ENCODE results near the gene PLXNA2. TPM values are rescaled to one million over a fixed set of nuclear protein-coding genes. Genes with fewer than 3 reads are reported as not detected.
A peak's percentile ranks its signal among the peaks of the same experiment; 100 is the strongest.

The PLXNA2 gene
- total RNA-seq, 1 donor from 2014 or later: 17.7 TPM

- Histone ChIP-seq H3K36me3 (ENCODE audit: insufficient read depth, low read length) (no peaks in the 10 kb centered on the region), H3K27me3 (ENCODE audit: insufficient read depth, low read length) (no peaks in the 10 kb centered on the region), H3K9me3 (ENCODE audit: insufficient read depth, low read depth, low read length) (no peaks in the 10 kb centered on the region), H3K9ac (ENCODE audit: low read length) (no peak overlapping the region), H2AFZ (ENCODE audit: low read depth, low read length) (no peak overlapping the region), H3K27ac (ENCODE audit: low read depth, low read length) (no peak overlapping the region), H4K20me1 (ENCODE audit: insufficient read depth, low read length) (no peaks in the 10 kb centered on the region), H3K4me3 (ENCODE audit: insufficient read depth, low read depth, low read length) (no peak overlapping the region), H3K4me2 (ENCODE audit: low read length) (peak overlapping the region; percentile 34), H3K79me2 (ENCODE audit: insufficient read depth, low read length) (no peaks in the 10 kb centered on the region), H3K4me1 (ENCODE audit: insufficient read depth, low read length) (peaks cover 17% of the 10 kb centered on the region)
- TF ChIP-seq EZH2 (IDR thresholded peaks at IDR 0.05; ENCODE audit: insufficient read depth, low read length): no peak
- no peak for TF ChIP-seq CTCF (IDR thresholded peaks at IDR 0.05; ENCODE audit: insufficient read depth, low read depth, low read length)
- no peak overlapping the region for H3K27ac Mint-ChIP-seq (ENCODE audit: unreplicated experiment)
- peaks cover 12% of the 10 kb centered on the region for H3K36me3 Mint-ChIP-seq (ENCODE audit: low read depth, unreplicated experiment)
- H3K9me3 Mint-ChIP-seq (ENCODE audit: unreplicated experiment): no peaks in the 10 kb centered on the region
- FAIRE-seq (no peak), DNase-seq (ENCODE audit: low read depth) (peak; percentile 69)
- peaks cover 12% of the 10 kb centered on the region for H3K4me1 Mint-ChIP-seq (ENCODE audit: low read depth, unreplicated experiment)
- no peak overlapping the region for H3K4me3 Mint-ChIP-seq (ENCODE audit: unreplicated experiment)
- H3K27me3 Mint-ChIP-seq (ENCODE audit: low read depth, unreplicated experiment): peaks cover 20% of the 10 kb centered on the region
These were observed 143.3 kb downstream of the PLXNA2 start for GRCh38 chr1:208100906-208101305.

DNA sequence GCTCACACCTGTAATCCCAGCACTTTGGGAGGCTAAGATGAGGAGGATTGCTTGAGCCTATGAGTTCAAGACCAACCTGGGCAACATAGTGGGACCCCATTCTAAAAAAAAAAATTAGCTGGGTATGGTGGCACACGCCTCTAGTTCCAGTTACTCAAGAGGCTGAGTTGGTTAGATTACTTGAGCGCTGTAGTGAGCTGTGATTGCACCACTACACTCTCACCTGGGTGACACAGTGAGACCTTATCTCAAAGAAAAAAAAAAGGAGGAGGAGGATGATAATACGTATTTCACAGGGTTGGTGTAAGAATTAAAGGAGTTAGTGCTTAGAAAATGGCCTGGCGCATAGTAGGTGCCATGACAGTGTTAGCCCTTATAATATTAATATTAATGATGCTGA is 144.1 kb downstream of the PLXNA2 start:
- Histone ChIP-seq H2AFZ (ENCODE audit: low read depth, low read length) (no peak overlapping the region), H3K79me2 (ENCODE audit: insufficient read depth, low read length) (no peaks in the 10 kb centered on the region), H3K4me1 (ENCODE audit: insufficient read depth, low read length) (peaks cover 17% of the 10 kb centered on the region), H3K9me3 (ENCODE audit: insufficient read depth, low read depth, low read length) (no peaks in the 10 kb centered on the region), H3K4me3 (ENCODE audit: insufficient read depth, low read depth, low read length) (no peak overlapping the region), H3K27me3 (ENCODE audit: insufficient read depth, low read length) (no peaks in the 10 kb centered on the region), H3K4me2 (ENCODE audit: low read length) (no peak overlapping the region), H3K36me3 (ENCODE audit: insufficient read depth, low read length) (no peaks in the 10 kb centered on the region), H3K27ac (ENCODE audit: low read depth, low read length) (no peak overlapping the region), H3K9ac (ENCODE audit: low read length) (no peak overlapping the region), H4K20me1 (ENCODE audit: insufficient read depth, low read length) (no peaks in the 10 kb centered on the region)
- Mint-ChIP-seq H3K27me3 (ENCODE audit: low read depth, unreplicated experiment) (peaks cover 20% of the 10 kb centered on the region), H3K9me3 (ENCODE audit: unreplicated experiment) (no peaks in the 10 kb centered on the region), H3K27ac (ENCODE audit: unreplicated experiment) (no peak overlapping the region), H3K4me1 (ENCODE audit: low read depth, unreplicated experiment) (peaks cover 6% of the 10 kb centered on the region), H3K36me3 (ENCODE audit: low read depth, unreplicated experiment) (peaks cover 14% of the 10 kb centered on the region), H3K4me3 (ENCODE audit: unreplicated experiment) (no peak overlapping the region)
- no peak for DNase-seq (ENCODE audit: low read depth)
- FAIRE-seq: no peak
- TF ChIP-seq CTCF (IDR thresholded peaks at IDR 0.05; ENCODE audit: insufficient read depth, low read depth, low read length) (no peak), EZH2 (IDR thresholded peaks at IDR 0.05; ENCODE audit: insufficient read depth, low read length) (no peak)

DNA sequence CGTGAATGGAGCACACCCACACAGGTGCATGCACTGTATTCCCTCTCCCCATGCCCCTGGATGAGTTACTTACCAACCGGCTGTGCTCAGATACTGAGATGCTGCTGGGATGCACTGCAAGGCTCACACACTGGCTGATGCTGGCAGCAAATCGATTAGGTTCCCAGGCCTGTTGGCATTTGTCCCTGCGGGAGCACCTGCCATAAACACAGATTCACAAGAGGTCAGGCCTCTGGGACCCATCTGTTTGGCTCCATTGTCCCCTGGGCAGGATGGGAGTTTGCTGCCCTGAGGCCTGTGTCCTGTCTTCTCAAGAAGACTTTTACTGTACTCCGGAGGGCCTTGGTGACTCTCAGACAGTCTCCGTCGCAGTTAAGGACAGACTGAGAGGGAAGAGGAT is 145.4 kb downstream of the PLXNA2 start:
- Mint-ChIP-seq H3K4me3 (ENCODE audit: unreplicated experiment) (no peak overlapping the region), H3K27ac (ENCODE audit: unreplicated experiment) (peak overlapping the region; percentile 2)
- no peak overlapping the region for H3K27ac ChIP-seq (ENCODE audit: low read depth, low read length)

More for the DNA sequence above, 145.4 kb downstream of the PLXNA2 start:
- no peaks in the 10 kb centered on the region for H3K9me3 Mint-ChIP-seq (ENCODE audit: unreplicated experiment)
- TF ChIP-seq EZH2 (IDR thresholded peaks at IDR 0.05; ENCODE audit: insufficient read depth, low read length) (no peak), CTCF (IDR thresholded peaks at IDR 0.05; ENCODE audit: insufficient read depth, low read depth, low read length) (no peak)
- Histone ChIP-seq H4K20me1 (ENCODE audit: insufficient read depth, low read length) (no peaks in the 10 kb centered on the region), H3K9ac (ENCODE audit: low read length) (no peak overlapping the region), H3K4me1 (ENCODE audit: insufficient read depth, low read length) (peaks cover 17% of the 10 kb centered on the region), H3K9me3 (ENCODE audit: insufficient read depth, low read depth, low read length) (no peaks in the 10 kb centered on the region), H2AFZ (ENCODE audit: low read depth, low read length) (no peak overlapping the region), H3K36me3 (ENCODE audit: insufficient read depth, low read length) (no peaks in the 10 kb centered on the region), H3K4me2 (ENCODE audit: low read length) (no peak overlapping the region), H3K27me3 (ENCODE audit: insufficient read depth, low read length) (no peaks in the 10 kb centered on the region), H3K4me3 (ENCODE audit: insufficient read depth, low read depth, low read length) (no peak overlapping the region), H3K79me2 (ENCODE audit: insufficient read depth, low read length) (no peaks in the 10 kb centered on the region)
- H3K36me3 Mint-ChIP-seq (ENCODE audit: low read depth, unreplicated experiment): peaks cover 19% of the 10 kb centered on the region
- H3K4me1 Mint-ChIP-seq (ENCODE audit: low read depth, unreplicated experiment): peaks cover 6% of the 10 kb centered on the region
- FAIRE-seq (no peak), DNase-seq (ENCODE audit: low read depth) (no peak)
- peaks cover 18% of the 10 kb centered on the region for H3K27me3 Mint-ChIP-seq (ENCODE audit: low read depth, unreplicated experiment)

All from astrocyte (in vitro differentiated cells and primary cell).